Stimulated activated CD4-positive, alpha-beta T cell treated with anti-CD3 and anti-CD28 coated beads, Interleukin-12 subunit alpha, Interleukin-12 subunit beta, amount 100 ng/mL, for 48 hours (primary cell): ENCODE data around the gene NFIA.

Experiments
- DNase-seq, 3 donors: peaks; one replicate each; pipeline ENCODE4 v3.0.0-alpha.2; 2020; ENCODE audit warnings: low read depth in 2 of 3, low spot score in 1 of 3

Gene NFIA

GRCh38 chr1:61420243-61420642 is 337.9 kb downstream of the NFIA start:
- DNase-seq: no peak

- no peak for DNase-seq
Measured at GRCh38 chr1:61420909-61421835, 338.8 kb downstream of the NFIA start.

- DNase-seq: no peak
Measured at GRCh38 chr1:61423643-61424042, 341.3 kb downstream of the NFIA start.

GRCh38 chr1:61424382-61424781 is 342.0 kb downstream of the NFIA start:
- DNase-seq: no peak

DNA sequence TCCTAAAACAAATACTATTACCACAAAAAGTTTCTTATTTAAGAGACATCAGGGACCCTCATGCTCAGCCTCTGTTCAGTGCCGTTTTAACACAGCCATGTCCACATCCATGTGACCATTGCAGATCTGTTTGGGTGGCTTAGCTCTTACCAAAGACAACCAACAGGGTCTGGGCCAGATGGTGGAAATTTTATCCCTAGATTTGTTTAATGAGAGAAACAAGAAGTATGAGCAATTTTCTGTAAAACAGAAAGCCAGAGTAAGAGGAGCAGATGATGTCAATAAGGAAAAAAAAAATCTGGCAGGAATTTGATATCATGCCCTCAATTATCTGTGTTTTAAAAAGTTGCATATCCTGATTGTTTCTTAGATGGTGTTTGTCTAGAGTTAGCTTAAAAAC is 342.7 kb downstream of the NFIA start:
- DNase-seq: no peak

- no peak for DNase-seq
Measured at GRCh38 chr1:61426254-61426653, 343.9 kb downstream of the NFIA start.

- DNase-seq: no peak
Measured at GRCh38 chr1:61426885-61427284, 344.5 kb downstream of the NFIA start.

DNA sequence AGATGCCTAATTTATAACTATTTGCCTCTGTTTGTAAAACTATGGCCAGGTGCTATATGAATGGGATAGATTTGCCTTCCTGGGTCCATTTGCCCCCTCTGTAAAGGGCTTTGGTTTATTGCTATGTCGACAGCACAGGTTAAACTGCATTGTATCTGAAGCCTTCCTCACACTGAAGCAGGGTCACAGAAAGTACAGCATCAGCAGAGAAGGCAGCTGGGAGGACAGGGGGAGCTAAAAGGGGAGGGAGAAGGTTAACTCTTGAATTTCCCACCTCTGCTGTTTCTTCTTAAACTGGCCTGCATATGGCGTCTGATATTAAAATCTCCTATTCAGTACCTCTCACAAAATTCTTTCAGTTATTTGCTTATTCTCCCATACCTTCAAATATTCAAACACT is 345.1 kb downstream of the NFIA start:
- DNase-seq: no peak

DNA sequence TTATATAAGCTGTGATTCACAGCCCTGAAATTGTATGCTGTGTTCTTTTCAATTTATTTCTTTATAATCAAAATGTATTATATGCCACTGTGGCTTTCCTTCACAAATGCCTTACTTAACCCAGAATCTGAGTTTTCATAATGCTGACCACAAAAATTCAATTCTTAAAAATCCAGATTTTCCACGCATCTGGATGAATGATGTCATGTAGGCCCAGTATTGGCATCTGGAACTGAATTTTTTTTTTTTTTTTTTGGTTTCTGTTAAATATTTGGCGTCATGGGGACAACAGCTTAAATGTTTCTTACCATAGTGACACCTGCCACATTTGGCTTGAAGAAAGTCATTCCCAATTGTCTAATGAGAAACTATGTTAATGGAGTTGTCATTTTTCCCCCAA is 345.8 kb downstream of the NFIA start:
- no peak for DNase-seq

DNA sequence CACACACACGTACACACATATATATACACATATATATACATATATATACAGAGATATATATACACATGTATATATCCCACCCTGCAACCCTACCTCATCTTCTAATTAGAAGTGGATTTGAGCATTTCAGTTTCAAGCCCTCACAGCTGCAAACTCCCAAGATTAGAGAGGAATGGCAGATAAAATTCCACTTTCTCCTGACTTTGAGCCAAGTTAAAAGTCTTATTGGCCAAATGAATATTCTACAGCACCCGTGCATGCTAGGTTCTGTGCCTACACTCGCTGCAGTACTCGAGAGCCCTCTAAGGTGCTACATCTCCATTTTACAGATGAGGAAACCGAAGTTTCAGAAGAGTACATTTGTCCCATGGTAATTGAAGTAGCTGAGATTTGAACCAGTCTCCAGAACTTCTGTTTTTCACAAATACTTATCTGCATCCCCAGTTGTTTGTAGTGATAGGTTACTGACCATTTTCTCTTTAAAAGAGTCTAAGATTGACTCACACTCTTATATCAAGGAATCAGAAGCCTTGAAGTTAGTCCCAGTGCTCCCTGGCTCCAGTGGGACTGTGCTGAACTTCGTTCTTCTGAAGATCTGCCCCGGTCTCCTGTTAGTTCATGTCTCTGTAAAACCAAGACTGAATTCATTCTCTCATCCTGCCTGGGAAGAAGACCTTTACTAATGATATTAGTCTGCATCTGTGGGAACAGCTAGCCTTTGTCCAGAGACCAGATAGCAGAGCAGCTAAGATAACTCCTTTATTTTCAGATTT is 350.4 kb downstream of the NFIA start:
- DNase-seq: no peak

DNA sequence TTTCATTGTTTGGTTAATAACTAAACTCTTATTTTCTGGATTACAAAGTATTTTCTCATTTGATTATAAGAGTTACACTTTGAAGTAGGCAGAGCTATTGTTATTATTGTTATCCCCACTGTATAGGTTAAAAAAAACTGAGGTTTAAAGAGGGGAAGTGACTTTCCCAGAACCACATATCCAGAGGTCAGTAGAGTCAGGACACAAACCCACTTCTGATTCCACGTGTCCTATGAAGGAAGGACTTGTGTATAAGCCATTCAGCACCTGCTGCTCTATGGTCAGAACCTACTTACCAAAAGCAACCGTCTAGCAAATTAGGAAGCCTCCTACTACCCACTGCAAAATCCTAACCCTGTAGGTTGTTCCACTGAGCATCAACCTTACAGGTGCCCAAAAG is 351.3 kb downstream of the NFIA start:
- DNase-seq: no peak

DNA sequence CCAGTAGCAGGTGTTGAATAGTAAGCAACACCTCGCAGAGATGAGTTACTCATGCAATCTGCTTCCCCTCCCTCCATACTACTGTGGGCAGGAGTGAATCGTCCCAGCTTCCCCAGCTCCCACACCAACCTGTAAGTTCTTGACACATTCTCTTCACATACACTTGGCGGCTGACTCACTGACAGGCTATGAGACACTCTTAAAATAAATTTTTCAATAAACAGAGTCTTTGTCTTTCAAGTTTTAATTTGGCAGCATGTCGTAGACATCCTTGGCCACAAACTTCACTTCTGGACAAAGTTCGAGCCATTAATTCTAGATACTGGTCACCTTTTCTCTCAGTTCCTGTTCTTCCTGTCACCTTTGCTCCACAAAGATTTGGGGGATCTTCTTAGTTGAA is 351.9 kb downstream of the NFIA start:
- no peak for DNase-seq

DNA sequence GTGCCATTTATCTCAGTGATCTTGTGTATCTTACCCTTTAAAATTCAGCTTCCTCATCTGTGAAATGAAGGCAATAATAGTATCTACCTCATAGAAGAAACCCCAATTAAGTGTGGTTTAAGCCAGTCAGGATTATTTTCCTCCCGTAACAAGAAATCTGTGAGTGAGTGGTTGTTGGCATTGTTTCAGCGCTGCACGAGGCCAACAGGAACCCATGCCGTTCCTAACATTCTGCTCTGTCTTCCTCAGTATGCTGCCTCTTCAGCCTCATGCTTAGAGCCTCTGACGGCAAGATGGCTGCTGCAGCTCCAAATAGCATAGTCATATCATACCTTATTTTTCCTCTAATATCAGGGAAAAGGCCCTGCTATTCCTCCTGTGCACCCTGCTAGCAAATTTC is 352.9 kb downstream of the NFIA start:
- DNase-seq: no peak

DNA sequence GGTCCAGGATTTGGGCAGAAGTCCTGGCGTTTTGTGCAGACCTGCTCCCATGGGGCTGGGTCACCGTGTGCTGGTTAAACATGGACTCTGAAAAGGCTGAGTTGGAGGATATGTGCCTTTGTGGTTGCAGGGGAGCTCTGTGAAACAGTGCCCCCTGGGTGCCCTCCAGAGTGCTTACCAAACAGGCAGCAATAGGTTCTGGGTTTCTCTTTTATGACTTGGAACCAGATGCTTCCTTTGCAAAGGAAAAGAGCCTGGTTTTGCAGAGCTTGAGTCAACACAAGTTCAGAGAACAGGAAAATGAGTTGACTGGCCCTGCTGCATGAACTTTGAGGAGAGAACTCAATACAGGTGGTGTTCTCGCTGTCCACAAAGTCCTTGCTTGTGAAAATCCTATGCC is 353.7 kb downstream of the NFIA start:
- no peak for DNase-seq

DNA sequence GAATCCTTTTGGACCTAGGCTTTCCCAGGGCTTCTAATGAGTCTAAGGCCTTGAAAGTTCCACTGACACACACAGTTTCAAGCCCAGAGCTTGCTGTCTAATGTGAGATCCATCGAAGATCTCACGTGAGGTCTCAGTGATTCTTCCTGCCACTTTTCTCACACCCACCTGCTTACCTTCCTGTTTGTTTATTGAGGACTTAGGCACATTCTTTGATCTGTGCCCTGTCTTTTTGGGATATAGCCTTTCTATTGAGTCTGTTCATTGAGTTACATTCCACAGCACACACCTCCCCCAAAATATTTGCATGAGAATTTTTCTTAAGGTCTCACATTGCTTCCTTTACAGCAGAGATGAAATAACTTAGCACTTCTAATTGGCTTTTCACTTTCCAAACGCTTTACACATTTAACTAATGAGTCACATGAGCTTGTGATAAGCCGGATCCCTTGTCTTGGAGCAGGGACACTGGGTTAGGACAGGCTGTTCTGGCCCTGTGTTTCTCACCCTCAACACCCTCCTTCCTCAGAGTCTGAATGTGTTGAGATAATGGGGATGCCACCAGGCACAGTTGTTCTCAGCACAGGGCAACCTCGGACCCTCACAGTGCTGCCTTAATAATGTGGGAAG is 354.2 kb downstream of the NFIA start:
- no peak for DNase-seq

DNA sequence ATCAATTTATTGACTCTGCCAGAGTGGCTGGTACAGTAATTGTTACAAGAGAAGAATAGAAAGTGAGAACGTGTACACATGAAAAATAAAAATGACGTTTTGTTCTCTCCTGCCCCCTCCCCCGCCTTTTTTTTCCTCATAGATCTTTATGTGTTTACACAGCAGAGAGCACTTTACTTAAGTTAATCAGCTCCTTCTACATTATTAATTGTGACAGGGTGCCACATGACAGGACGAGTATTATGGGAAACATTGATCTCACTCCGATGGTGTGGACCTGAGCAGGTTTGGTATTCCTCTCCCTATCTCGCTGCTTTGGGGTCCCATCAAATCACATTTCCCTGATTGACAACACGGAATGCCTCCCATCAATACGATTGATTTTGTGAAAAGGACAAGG is 356.9 kb downstream of the NFIA start:
- no peak for DNase-seq

GRCh38 chr1:61441723-61442262 is 359.4 kb downstream of the NFIA start:
- no peak for DNase-seq

DNA sequence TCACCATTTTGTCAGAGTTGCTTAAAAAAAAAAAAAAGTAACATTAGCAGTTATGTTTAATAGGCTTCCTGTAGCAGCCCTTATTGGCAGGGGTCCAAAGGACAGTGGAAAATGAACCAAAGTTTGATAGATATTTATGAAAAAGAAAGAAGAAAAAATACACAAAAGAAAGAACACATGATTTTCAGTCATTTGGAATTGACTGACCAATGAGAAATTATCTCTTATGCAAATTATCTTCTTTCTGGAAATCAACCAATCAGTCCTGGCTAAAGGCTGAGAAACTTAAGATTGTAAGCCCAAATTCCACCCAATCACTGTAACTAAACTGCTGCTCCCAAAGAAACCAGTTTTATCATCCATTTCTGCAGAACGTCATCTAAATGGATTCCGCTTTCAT is 360.2 kb downstream of the NFIA start:
- DNase-seq: no peak

DNA sequence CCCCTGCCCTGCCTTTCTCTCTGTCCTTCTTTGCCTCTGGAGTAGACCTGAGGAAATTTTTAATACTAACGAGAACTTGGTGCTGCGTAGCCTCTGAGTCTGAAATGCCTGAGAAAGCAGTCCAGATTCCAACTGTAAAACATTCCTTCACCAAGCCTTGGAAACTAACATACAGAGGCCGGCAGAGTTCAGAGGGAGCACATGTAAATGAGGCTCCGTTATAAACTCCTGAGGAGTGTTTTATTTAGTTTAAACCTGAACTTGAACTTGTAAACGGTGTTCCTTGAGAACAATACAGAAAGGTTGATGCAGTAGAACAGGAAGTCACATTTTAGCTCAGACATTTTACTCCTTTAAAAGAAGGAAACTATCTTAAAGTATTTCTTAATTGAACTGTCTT is 361.9 kb downstream of the NFIA start:
- no peak for DNase-seq

DNA sequence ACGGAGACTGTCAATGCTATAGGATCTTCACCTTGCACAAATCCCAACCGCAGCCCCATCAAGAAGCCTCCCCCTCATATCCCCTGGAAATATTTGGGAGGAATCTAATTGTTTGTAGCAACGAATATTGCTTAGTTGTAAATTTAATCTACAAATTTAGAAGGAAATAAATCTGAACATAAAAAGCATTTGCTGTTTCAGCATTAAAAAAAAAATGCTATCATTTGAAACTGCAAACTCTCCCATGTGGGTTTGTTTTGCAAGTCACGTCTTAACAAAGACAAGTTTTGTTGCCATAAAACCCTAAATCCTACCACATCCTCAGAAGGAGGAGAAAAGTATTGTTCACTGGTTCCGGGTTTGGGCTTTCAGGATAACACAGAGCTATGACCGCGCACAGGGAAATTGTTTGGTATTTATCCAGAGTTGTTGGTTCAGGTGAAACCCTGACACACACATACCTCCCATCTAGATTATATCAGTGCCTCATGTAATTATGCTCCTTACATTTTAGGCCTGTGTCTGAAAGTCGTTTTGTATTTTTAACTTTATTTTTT is 363.0 kb downstream of the NFIA start:
- no peak for DNase-seq

- no peak for DNase-seq
Measured at GRCh38 chr1:61446531-61446991, 364.2 kb downstream of the NFIA start.
